PC-9 (cell line): ENCODE measurements around the gene DDX23.

Source experiments
- EZH2 ChIP-seq: fragments of 200-600 bp; sonication (generic); IDR thresholded peaks from 2 replicates; pipeline ENCODE4 v1.8.0; 2017; ENCODE audit warnings: antibody characterized with exemption, low read depth
- TF ChIP-seq, protein P1 (sequence below): fragments of 200-600 bp; sonication (generic); conservative IDR thresholded peaks from 2 replicates; pipeline ENCODE4 v1.6.1; 2017; ENCODE audit warnings: mixed run types, antibody characterized with exemption, mild to moderate bottlenecking, moderate library complexity

DNA sequence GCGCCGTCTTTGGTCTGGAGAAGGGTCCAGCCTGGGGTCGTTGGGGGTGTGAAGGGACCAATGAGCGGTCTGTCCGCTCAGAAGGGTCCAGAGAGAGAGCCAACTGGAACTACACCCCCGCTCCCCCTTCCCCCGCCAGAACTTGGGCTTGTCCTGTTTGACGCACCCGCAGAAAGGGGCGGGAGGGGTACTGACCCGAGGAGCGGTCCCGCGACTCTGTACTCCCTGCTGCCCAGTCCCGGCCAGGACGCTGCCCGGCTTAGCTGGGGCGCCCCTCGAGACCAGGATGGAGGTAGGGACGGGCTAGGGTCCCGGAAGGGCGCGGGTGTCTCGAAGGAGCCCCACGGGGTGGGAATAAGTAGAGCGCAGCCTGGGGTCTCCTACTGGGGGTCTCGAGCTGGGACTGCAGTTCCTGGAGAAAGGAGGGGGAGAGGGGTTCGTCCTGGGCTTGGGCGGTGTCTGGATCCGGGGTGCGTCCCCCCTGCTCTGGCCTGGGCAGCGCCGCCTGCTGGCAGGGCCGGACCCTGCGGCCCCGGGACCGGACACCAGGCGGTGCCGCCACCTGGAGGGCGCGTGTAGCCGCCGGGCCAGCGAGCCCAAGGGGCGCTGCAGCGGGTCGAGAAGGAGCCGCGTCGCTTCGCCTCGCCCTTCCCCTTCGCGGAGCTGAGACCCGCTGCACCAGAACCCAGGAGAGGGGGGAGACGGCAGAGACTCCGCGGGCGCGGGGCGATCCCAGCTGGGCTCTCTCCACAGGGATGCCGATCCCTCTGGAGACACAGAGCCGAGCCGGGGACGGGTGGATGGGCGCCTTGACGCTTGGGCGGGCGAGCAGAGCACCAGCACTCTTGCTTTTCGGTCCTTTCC is 37.5 kb downstream of the DDX23 start:
- TF ChIP-seq EZH2 = no peak
- TF ChIP-seq, protein P1, sequence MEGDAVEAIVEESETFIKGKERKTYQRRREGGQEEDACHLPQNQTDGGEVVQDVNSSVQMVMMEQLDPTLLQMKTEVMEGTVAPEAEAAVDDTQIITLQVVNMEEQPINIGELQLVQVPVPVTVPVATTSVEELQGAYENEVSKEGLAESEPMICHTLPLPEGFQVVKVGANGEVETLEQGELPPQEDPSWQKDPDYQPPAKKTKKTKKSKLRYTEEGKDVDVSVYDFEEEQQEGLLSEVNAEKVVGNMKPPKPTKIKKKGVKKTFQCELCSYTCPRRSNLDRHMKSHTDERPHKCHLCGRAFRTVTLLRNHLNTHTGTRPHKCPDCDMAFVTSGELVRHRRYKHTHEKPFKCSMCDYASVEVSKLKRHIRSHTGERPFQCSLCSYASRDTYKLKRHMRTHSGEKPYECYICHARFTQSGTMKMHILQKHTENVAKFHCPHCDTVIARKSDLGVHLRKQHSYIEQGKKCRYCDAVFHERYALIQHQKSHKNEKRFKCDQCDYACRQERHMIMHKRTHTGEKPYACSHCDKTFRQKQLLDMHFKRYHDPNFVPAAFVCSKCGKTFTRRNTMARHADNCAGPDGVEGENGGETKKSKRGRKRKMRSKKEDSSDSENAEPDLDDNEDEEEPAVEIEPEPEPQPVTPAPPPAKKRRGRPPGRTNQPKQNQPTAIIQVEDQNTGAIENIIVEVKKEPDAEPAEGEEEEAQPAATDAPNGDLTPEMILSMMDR = peak; percentile 89
